Parathyroid adenoma (tissue), 2 donors: Measurements from ENCODE around the gene HPCAL4.

Source experiments
- H2AFZ ChIP-seq: fragments of 300-600 bp; sonication (generic); one replicate; pipeline ENCODE4 v1.7.0; 2017; ENCODE audit warnings: antibody characterized with exemption, mild to moderate bottlenecking
- H3K27ac ChIP-seq: fragments of 300-600 bp; sonication (generic); one replicate; pipeline ENCODE4 v1.7.0; 2017
- H3K27me3 ChIP-seq: fragments of 300-600 bp; sonication (generic); one replicate; pipeline ENCODE4 v1.7.0; 2017; ENCODE audit warnings: low read length; ENCODE audit not compliant: control insufficient read depth, insufficient read depth
- H3K36me3 ChIP-seq: fragments of 300-600 bp; sonication (generic); one replicate; pipeline ENCODE4 v1.7.0; 2017; ENCODE audit warnings: low read length; ENCODE audit not compliant: control insufficient read depth, insufficient read depth
- H3K4me1 ChIP-seq: fragments of 300-600 bp; sonication (generic); one replicate; pipeline ENCODE4 v1.7.0; 2017; ENCODE audit warnings: control low read depth
- H3K4me2 ChIP-seq: fragments of 300-600 bp; sonication (generic); one replicate; pipeline ENCODE4 v1.7.0; 2017; ENCODE audit warnings: low read length
- H3K4me3 ChIP-seq: fragments of 300-600 bp; sonication (generic); one replicate; pipeline ENCODE4 v1.7.0; 2017; ENCODE audit warnings: low read depth, low read length
- H3K79me2 ChIP-seq: fragments of 300-600 bp; sonication (generic); one replicate; pipeline ENCODE4 v1.7.0; 2017; ENCODE audit warnings: control low read depth
- H3K9ac ChIP-seq: fragments of 300-600 bp; sonication (generic); one replicate; pipeline ENCODE4 v1.7.0; 2017; ENCODE audit warnings: mild to moderate bottlenecking
- H3K9me3 ChIP-seq: fragments of 300-600 bp; sonication (generic); one replicate; pipeline ENCODE4 v1.7.0; 2017; ENCODE audit warnings: low read length; ENCODE audit not compliant: control insufficient read depth
- CTCF ChIP-seq: fragments of 300-600 bp; sonication (generic); IDR thresholded peaks from one replicate; pipeline ENCODE4 v1.7.0; 2017; ENCODE audit warnings: antibody characterized with exemption, mild to moderate bottlenecking
- donor health status: primary hyperparathyroidism.

The HPCAL4 gene

GRCh38 chr1:39711104-39711965 lies 20.1 kb upstream of the HPCAL4 start:
- Histone ChIP-seq H3K27me3 (no peaks in the 10 kb centered on the region), H3K4me2 (no peak overlapping the region), H3K4me3 (no peak overlapping the region), H3K36me3 (no peaks in the 10 kb centered on the region), H3K4me1 (no peaks in the 10 kb centered on the region), H3K9ac (no peak overlapping the region), H3K79me2 (no peaks in the 10 kb centered on the region), H3K9me3 (no peaks in the 10 kb centered on the region), H2AFZ (no peak overlapping the region), H3K27ac (no peak overlapping the region)
- no peak for TF ChIP-seq CTCF

GRCh38 chr1:39707506-39707905 lies 16.3 kb upstream of the HPCAL4 start:
- H3K36me3 ChIP-seq: no peaks in the 10 kb centered on the region
- no peak overlapping the region for H3K4me2 ChIP-seq
- TF ChIP-seq CTCF: no peak
- H3K9me3 ChIP-seq: no peaks in the 10 kb centered on the region
- H3K4me1 ChIP-seq: no peaks in the 10 kb centered on the region
- H3K4me3 ChIP-seq: no peak overlapping the region
- H2AFZ ChIP-seq: no peak overlapping the region
- no peaks in the 10 kb centered on the region for H3K27me3 ChIP-seq
- no peak overlapping the region for H3K9ac ChIP-seq
- H3K27ac ChIP-seq: no peak overlapping the region
- H3K79me2 ChIP-seq: no peaks in the 10 kb centered on the region

GRCh38 chr1:39704757-39705156 lies 13.5 kb upstream of the HPCAL4 start:
- H3K36me3 ChIP-seq: no peaks in the 10 kb centered on the region
- no peak overlapping the region for H2AFZ ChIP-seq
- no peaks in the 10 kb centered on the region for H3K27me3 ChIP-seq
- H3K4me3 ChIP-seq: no peak overlapping the region
- no peaks in the 10 kb centered on the region for H3K9me3 ChIP-seq
- H3K4me2 ChIP-seq: no peak overlapping the region
- H3K79me2 ChIP-seq: no peaks in the 10 kb centered on the region
- H3K4me1 ChIP-seq: no peaks in the 10 kb centered on the region
- no peak overlapping the region for H3K9ac ChIP-seq
- H3K27ac ChIP-seq: no peak overlapping the region
- no peak for TF ChIP-seq CTCF

GRCh38 chr1:39701049-39701439 lies 9.8 kb upstream of the HPCAL4 start:
- H3K9ac ChIP-seq: no peak overlapping the region

More at GRCh38 chr1:39701049-39701439, 9.8 kb upstream of the HPCAL4 start:
- no peaks in the 10 kb centered on the region for H3K27me3 ChIP-seq
- H3K36me3 ChIP-seq: no peaks in the 10 kb centered on the region
- H3K27ac ChIP-seq: no peak overlapping the region
- TF ChIP-seq CTCF: no peak
- no peak overlapping the region for H3K4me3 ChIP-seq
- no peaks in the 10 kb centered on the region for H3K9me3 ChIP-seq
- no peak overlapping the region for H2AFZ ChIP-seq
- no peaks in the 10 kb centered on the region for H3K79me2 ChIP-seq
- peak overlapping the region; percentile 38 for H3K4me2 ChIP-seq
- H3K4me1 ChIP-seq: no peaks in the 10 kb centered on the region
